HEK293 (cell line): Measurements from ENCODE around the gene THAP2.

Experiments used
- CTCF ChIA-PET: fragments of 350-600 bp; formaldehyde crosslinking; extraction: SDS; loops from one replicate; lab custom pipeline; 2021; ENCODE audit warnings: antibody characterized with exemption; lab: Yijun Ruan, JAX
- POLR2A ChIA-PET: fragments of 300-600 bp; formaldehyde crosslinking; extraction: SDS; loops from one replicate; lab custom pipeline; 2020; ENCODE audit warnings: antibody characterized with exemption, inconsistent platforms; lab: Yijun Ruan, JAX
- H3K27ac ChIP-seq: fragments of 200-500 bp; sonication (Bioruptor generic); 2 replicates; pipeline ENCODE4 v1.5.1; 2014; ENCODE audit warnings: low read depth, low read length, control low read depth, inconsistent platforms; ENCODE audit errors: extremely low read depth
- H3K36me3 ChIP-seq, 2 experiments: fragments of 200-500 bp in 1 of 2; sonication (Bioruptor generic) in 1 of 2; 1 replicate in 1 of 2; 2 replicates in 1 of 2; pipeline ENCODE4 v1.5.1; 2014 to 2017; ENCODE audit warnings: inconsistent platforms in 2 of 2, low read length in 2 of 2; ENCODE audit not compliant: control insufficient read depth in 2 of 2, insufficient read depth in 1 of 2
- H3K4me1 ChIP-seq: fragments of 200-500 bp; sonication (Bioruptor generic); 2 replicates; pipeline ENCODE4 v1.5.1; 2014; ENCODE audit warnings: mild to moderate bottlenecking, low read length, inconsistent platforms; ENCODE audit not compliant: control insufficient read depth, insufficient read depth
- H3K4me3 ChIP-seq: 2 replicates; pipeline ENCODE4 v1.5.1; 2011; ENCODE audit warnings: low read depth, mild to moderate bottlenecking, control low read depth, low read length, moderate library complexity
- H3K9me3 ChIP-seq: fragments of 200-500 bp; sonication (Bioruptor generic); 2 replicates; pipeline ENCODE4 v1.5.1; 2014; ENCODE audit warnings: low read depth, low read length, inconsistent platforms; ENCODE audit not compliant: control insufficient read depth, insufficient read depth
- PRDM10 ChIP-seq: fragments of 450-650 bp; formaldehyde crosslinking; IDR thresholded peaks from 2 replicates; pipeline ENCODE4 v1.5.1; 2016; ENCODE audit warnings: missing biosample characterization, missing genetic modification characterization
- PRDM6 ChIP-seq: fragments of 450-650 bp; formaldehyde crosslinking; IDR thresholded peaks from 2 replicates; pipeline ENCODE4 v1.5.1; 2017; ENCODE audit warnings: missing biosample characterization, missing genetic modification characterization
- SCRT2 ChIP-seq: fragments of 450-650 bp; formaldehyde crosslinking; IDR thresholded peaks from 2 replicates; pipeline ENCODE4 v1.5.1; 2016; ENCODE audit warnings: missing biosample characterization, missing genetic modification characterization
- ZBTB10 ChIP-seq: fragments of 450-650 bp; formaldehyde crosslinking; IDR thresholded peaks from 2 replicates; pipeline ENCODE4 v1.5.1; 2016; ENCODE audit warnings: missing biosample characterization, missing genetic modification characterization
- ZBTB20 ChIP-seq: fragments of 450-650 bp; formaldehyde crosslinking; IDR thresholded peaks from 2 replicates; pipeline ENCODE4 v1.5.1; 2016; ENCODE audit warnings: missing biosample characterization, missing genetic modification characterization
- ZIC2 ChIP-seq: fragments of 450-650 bp; formaldehyde crosslinking; IDR thresholded peaks from 2 replicates; pipeline ENCODE4 v1.5.1; 2016; ENCODE audit warnings: missing biosample characterization, missing genetic modification characterization
- ZNF121 ChIP-seq: fragments of 450-650 bp; formaldehyde crosslinking; IDR thresholded peaks from 2 replicates; pipeline ENCODE4 v1.5.1; 2016; ENCODE audit warnings: missing biosample characterization, missing genetic modification characterization
- ZNF2 ChIP-seq: fragments of 450-650 bp; formaldehyde crosslinking; IDR thresholded peaks from 2 replicates; pipeline ENCODE4 v1.5.1; 2016; ENCODE audit warnings: missing biosample characterization, missing genetic modification characterization
- ZNF239 ChIP-seq: fragments of 450-650 bp; formaldehyde crosslinking; IDR thresholded peaks from 2 replicates; pipeline ENCODE4 v1.5.1; 2016; ENCODE audit warnings: missing biosample characterization, missing genetic modification characterization
- ZNF335 ChIP-seq: fragments of 450-650 bp; formaldehyde crosslinking; conservative IDR thresholded peaks from 2 replicates; pipeline ENCODE4 v1.5.1; 2016; ENCODE audit warnings: missing biosample characterization, missing genetic modification characterization
- ZNF416 ChIP-seq: fragments of 450-650 bp; formaldehyde crosslinking; IDR thresholded peaks from 2 replicates; pipeline ENCODE4 v1.5.1; 2016; ENCODE audit warnings: missing biosample characterization, missing genetic modification characterization

The THAP2 gene

GRCh38 chr12:71664411-71665089 is 449 bp downstream of the THAP2 start (continued):
- TF ChIP-seq PRDM10 (tag by site-specific recombination) (peak; percentile 53), ZNF416 (tag by site-specific recombination) (no peak), SCRT2 (peak; percentile 95), ZIC2 (tag by site-specific recombination) (no peak), ZBTB10 (tag by site-specific recombination) (0 out of 2 replicates have a peak, but pooled peaks have one; percentile 42), ZNF2 (tag by site-specific recombination) (0 out of 2 replicates have a peak, but pooled peaks have one; percentile 10)

GRCh38 chr12:71665090-71665463 is 976 bp downstream of the THAP2 start:
- CTCF ChIA-PET, result interaction anchor here (0.6 to 1.3 kb wide), 2 partner anchors 84 to 243 kb away, joined by 3 read pairs; no protein-coding TSS in a partner anchor
- H3K4me3 ChIP-seq, result peak overlapping the region; percentile 71
- no peak overlapping the region for H3K27ac ChIP-seq
- TF ChIP-seq ZNF239 (tag by site-specific recombination) (no peak), ZNF335 (peak; percentile 45; the same call in 1 of the 2 replicates)
- TF ChIP-seq, all 188 proteins: peak for 1
- H3K4me1 ChIP-seq, result peaks cover 5% of the 10 kb centered on the region; the same call in 1 of the 2 replicates
- POLR2A ChIA-PET, result interaction anchor here (1.2 to 2.9 kb wide), 3 partner anchors 11 to 82 kb away, joined by 8 to 90 read pairs (median 13); partner anchors contain the start of gene TMEM19
- H3K36me3 ChIP-seq, result peaks cover 2 to 4% of the 10 kb centered on the region in 2 experiments
- no peaks in the 10 kb centered on the region for H3K9me3 ChIP-seq

- TF ChIP-seq ZNF121 (tag by site-specific recombination) (peak; percentile 85), PRDM6 (tag by site-specific recombination) (no peak)
- Histone ChIP-seq H3K4me1 (peaks cover 8% of the 10 kb centered on the region; the same call in 1 of the 2 replicates), H3K9me3 (no peaks in the 10 kb centered on the region), H3K4me3 (no peak overlapping the region), H3K27ac (no peak overlapping the region), H3K36me3 (no peaks in the 10 kb centered on the region; a peak in 1 of 3 replicates)
- ChIA-PET CTCF (interaction anchor here (0.6 to 0.7 kb wide), 2 partner anchors 25 to 704 kb away, joined by 3 to 4 read pairs; no protein-coding TSS in a partner anchor), POLR2A (no interaction called here)
These were observed 2.2 kb downstream of the THAP2 start for GRCh38 chr12:71666259-71666658.

GRCh38 chr12:71671311-71671710 is 7.2 kb downstream of the THAP2 start:
- H3K36me3 ChIP-seq, result no peaks in the 10 kb centered on the region
- CTCF ChIA-PET, result no interaction called here
- peaks cover 23% of the 10 kb centered on the region for H3K4me1 ChIP-seq
- no peaks in the 10 kb centered on the region for H3K9me3 ChIP-seq
- TF ChIP-seq PRDM6 (tag by site-specific recombination) (0 out of 2 replicates have a peak, but pooled peaks have one; percentile 15), ZBTB20 (tag by site-specific recombination) (no peak)
- TF ChIP-seq, all 188 proteins: peak for 1
- H3K27ac ChIP-seq, result no peak overlapping the region
- POLR2A ChIA-PET, result no interaction called here
- H3K4me3 ChIP-seq, result no peak overlapping the region
